ENCODE measurements around the gene REV3L.
A peak's percentile ranks its signal among the peaks of the same experiment; 100 is the strongest.

The REV3L gene

DNA sequence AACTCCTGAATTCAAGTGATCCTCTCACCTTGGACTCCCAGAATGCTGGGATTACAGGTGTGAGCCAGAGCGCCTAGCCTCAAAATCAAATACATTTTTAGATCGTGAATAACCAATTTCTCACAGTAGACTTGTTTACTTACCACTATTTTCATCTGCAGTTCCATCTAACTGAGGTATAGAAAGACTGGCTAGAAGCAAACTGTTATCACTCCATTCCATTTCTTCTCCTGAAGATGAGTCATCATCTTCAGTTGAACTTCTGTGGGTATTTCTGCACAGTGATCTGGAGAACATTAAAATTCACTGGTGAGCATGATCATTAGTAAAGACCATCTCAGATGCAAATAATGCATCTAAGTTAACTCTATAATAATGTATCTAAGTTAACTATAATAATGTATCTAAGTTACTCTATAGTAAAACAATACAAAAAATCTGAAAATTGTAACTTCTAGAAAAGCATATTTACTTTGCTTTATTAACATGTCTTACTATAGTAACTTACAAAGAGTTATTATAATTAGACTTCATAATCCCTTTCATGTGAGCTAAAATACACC is 105.4 kb downstream of the REV3L start:
- H3K4me3 ChIP-seq (replicated peaks; ENCODE audit: low read depth, low read length) = no peak overlapping the region
- no peak for TF ChIP-seq CTCF (IDR thresholded peaks at IDR 0.05; ENCODE audit: low read length, missing control alignments)
- DNase-seq (ENCODE audit: low read depth) = peak; percentile 17

DNA sequence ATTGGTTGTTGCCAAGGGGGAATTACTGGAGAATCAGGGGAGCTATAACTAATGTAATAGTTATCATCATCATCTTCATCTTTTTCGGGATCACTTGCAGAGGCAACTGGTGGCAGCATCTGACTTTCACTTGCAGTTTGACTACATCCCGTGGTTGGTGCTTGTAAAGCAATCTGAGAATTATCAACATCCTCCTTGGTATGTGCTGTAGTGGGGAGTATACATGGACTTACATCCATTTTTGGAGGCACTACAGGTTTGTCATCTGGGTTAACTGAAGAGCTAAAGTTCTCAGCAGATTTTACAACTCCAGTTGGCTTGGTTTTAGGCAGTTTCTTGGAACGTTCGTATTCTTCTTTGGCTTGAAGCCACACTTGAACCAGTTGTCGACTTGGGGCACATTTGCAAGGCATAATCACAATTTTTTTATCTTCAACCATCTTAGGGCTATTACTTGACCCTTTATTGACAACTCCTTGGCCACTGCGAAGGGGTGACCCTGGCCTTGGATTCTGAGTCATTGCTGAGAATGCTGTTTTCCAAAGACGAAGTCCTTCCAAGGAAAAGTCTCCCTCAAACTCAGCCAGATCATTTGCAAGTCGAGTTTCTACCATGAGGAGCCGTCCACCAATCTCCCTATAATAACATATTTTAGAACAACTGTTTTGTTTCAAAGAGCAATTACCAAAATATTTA is 115.5 kb downstream of the REV3L start:
- no peak for TF ChIP-seq CTCF (IDR thresholded peaks at IDR 0.05; ENCODE audit: low read length, missing control alignments)
- H3K4me3 ChIP-seq (replicated peaks; ENCODE audit: low read depth, low read length) = no peak overlapping the region
- peak; percentile 12 for DNase-seq (ENCODE audit: low read depth)

- peak; percentile 63 for DNase-seq (ENCODE audit: low read depth)
Observed at GRCh38 chr6:111361648-111362047, 121.4 kb downstream of the REV3L start.

DNA sequence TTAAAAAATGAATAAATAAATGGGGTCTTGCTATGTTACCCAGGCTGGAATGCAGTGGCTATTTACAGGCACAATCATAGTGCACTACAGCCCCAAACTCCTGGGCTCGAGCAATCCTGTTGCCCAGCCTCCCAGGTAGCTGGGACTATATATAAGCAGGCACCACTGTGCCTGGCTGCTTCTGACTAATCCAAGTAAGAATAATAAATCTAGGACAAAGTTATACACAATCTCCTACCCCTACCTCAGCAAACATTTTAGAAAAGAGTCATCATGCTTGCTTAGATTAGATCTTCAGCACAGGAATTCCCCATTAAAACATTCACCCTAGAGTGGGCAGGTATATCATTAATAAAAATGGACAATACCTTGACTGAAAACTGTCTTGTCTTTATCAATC is 124.6 kb downstream of the REV3L start:
- DNase-seq (ENCODE audit: low read depth) = no peak
- TF ChIP-seq CTCF (IDR thresholded peaks at IDR 0.05; ENCODE audit: low read length, missing control alignments) = no peak
- H3K4me3 ChIP-seq (replicated peaks; ENCODE audit: low read depth, low read length) = no peak overlapping the region

More at GRCh38 chr6:111361648-111362047, 121.4 kb downstream of the REV3L start:
- peak; percentile 60 for TF ChIP-seq CTCF (IDR thresholded peaks at IDR 0.05; ENCODE audit: low read length, missing control alignments)
- no peak overlapping the region for H3K4me3 ChIP-seq (replicated peaks; ENCODE audit: low read depth, low read length)

GRCh38 chr6:111357705-111358104 is 125.3 kb downstream of the REV3L start:
- no peak for DNase-seq (ENCODE audit: low read depth)
- TF ChIP-seq CTCF (IDR thresholded peaks at IDR 0.05; ENCODE audit: low read length, missing control alignments) = no peak
- H3K4me3 ChIP-seq (replicated peaks; ENCODE audit: low read depth, low read length) = no peak overlapping the region

DNA sequence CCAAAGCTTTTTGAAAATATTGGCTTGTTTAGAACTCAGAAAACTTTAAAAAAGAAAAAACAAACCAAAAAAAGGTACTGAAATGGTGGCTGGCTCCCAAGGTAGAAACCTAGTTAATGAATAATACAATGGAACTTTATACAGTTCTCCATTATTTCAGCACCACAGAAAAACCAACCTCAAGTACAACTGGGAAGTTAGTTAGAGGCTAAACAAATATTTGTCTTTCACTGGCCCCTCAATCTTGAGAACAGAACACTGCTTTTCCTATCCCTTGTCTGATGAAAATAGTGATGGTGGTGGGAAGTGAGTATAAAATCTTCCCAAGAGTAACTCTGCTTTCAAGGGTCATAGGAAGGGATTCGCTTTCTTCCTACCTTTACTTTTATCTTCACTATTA is 126.5 kb downstream of the REV3L start:
- no peak overlapping the region for H3K4me3 ChIP-seq (replicated peaks; ENCODE audit: low read depth, low read length)
- DNase-seq (ENCODE audit: low read depth) = no peak

More for the DNA sequence above, 126.5 kb downstream of the REV3L start:
- TF ChIP-seq CTCF (IDR thresholded peaks at IDR 0.05; ENCODE audit: low read length, missing control alignments) = no peak

All from fibroblast of pulmonary artery (primary cell).